HepG2 (cell line): Measurements from ENCODE around the gene IL6R. TPM values are rescaled to one million over a fixed set of nuclear protein-coding genes. Genes with fewer than 3 reads are reported as not detected.
A peak's percentile ranks its signal among the peaks of the same experiment; 100 is the strongest.

ENCODE experiments used
- ATM ChIP-seq: fragments of 450-650 bp; IDR thresholded peaks from 2 replicates; pipeline ENCODE4 v1.7.1; 2017; ENCODE audit warnings: mild to moderate bottlenecking, borderline replicate concordance
- CEBPZ ChIP-seq: IDR thresholded peaks from 2 replicates; pipeline ENCODE4 v1.6.1; 2012; ENCODE audit warnings: low read length, improper control_type of control experiment
- EP300 ChIP-seq, 3 experiments: sonication (generic) in 1 of 3; formaldehyde crosslinking in 1 of 3; IDR thresholded peaks; 2 replicates each; pipeline versions ENCODE4 v1.5.1 to v1.6.1; 2011 to 2020; ENCODE audit warnings: low read depth in 2 of 3, low read length in 2 of 3, borderline replicate concordance in 1 of 3, improper control_type of control experiment in 1 of 3, mild to moderate bottlenecking in 1 of 3, missing genetic modification reagents in 1 of 3, moderate library complexity in 1 of 3
- HNF4A ChIP-seq: sonication (generic); formaldehyde crosslinking; IDR thresholded peaks from 2 replicates; pipeline ENCODE4 v1.4.0; 2020; ENCODE audit warnings: missing genetic modification reagents
- KDM1A ChIP-seq: IDR thresholded peaks from 2 replicates; pipeline ENCODE4 v1.6.1; 2016; ENCODE audit warnings: missing compliant biosample characterization
- MEIS1 ChIP-seq: sonication (generic); formaldehyde crosslinking; IDR thresholded peaks from 2 replicates; pipeline ENCODE4 v1.9.0; 2021; ENCODE audit warnings: mild to moderate bottlenecking, missing genetic modification reagents, moderate library complexity, borderline replicate concordance
- NFIC ChIP-seq: IDR thresholded peaks from 2 replicates; pipeline ENCODE4 v1.6.1; 2012; ENCODE audit warnings: mild to moderate bottlenecking, low read length, inconsistent platforms
- NR0B2 ChIP-seq: sonication (generic); formaldehyde crosslinking; IDR thresholded peaks from 2 replicates; pipeline ENCODE4 v1.4.0; 2020; ENCODE audit warnings: mild to moderate bottlenecking, missing genetic modification reagents
- POLR2AphosphoS5 ChIP-seq: IDR thresholded peaks from 2 replicates; pipeline ENCODE4 v1.6.1; 2012; ENCODE audit warnings: low read depth, low read length
- RARG ChIP-seq: sonication (generic); formaldehyde crosslinking; IDR thresholded peaks from 2 replicates; pipeline ENCODE4 v1.4.0; 2020; ENCODE audit warnings: low read depth, mild to moderate bottlenecking, missing genetic modification reagents
- SRF ChIP-seq: IDR thresholded peaks from 2 replicates; pipeline ENCODE4 v1.6.1; 2011; ENCODE audit warnings: mild to moderate bottlenecking, low read depth, low read length, moderate library complexity
- ZFP1 ChIP-seq: IDR thresholded peaks from 2 replicates; pipeline ENCODE4 v1.6.1; 2016
- ZIK1 ChIP-seq: sonication (generic); formaldehyde crosslinking; IDR thresholded peaks from 2 replicates; pipeline ENCODE4 v1.5.0; 2020; ENCODE audit warnings: mild to moderate bottlenecking, low read depth, missing genetic modification reagents, borderline replicate concordance
- ZNF20 ChIP-seq: sonication (generic); formaldehyde crosslinking; IDR thresholded peaks from 2 replicates; pipeline ENCODE4 v1.4.0; 2020; ENCODE audit warnings: mild to moderate bottlenecking, moderate library complexity, missing genetic modification reagents
- ZNF282 ChIP-seq: fragments of 450-650 bp; IDR thresholded peaks from 2 replicates; pipeline ENCODE4 v1.6.1; 2018; ENCODE audit not compliant: partially characterized antibody
- ZNF331 ChIP-seq: sonication (generic); formaldehyde crosslinking; IDR thresholded peaks from 2 replicates; pipeline ENCODE4 v1.4.0; 2020; ENCODE audit warnings: missing genetic modification reagents
- ZNF547 ChIP-seq: sonication (generic); formaldehyde crosslinking; IDR thresholded peaks from 2 replicates; pipeline ENCODE4 v1.5.1; 2020; ENCODE audit warnings: mild to moderate bottlenecking, missing genetic modification reagents
- ZNF619 ChIP-seq: sonication (generic); formaldehyde crosslinking; IDR thresholded peaks from 2 replicates; pipeline ENCODE4 v1.4.0; 2020; ENCODE audit warnings: mild to moderate bottlenecking, missing genetic modification reagents
- ZNF660 ChIP-seq: sonication (generic); formaldehyde crosslinking; IDR thresholded peaks from 2 replicates; pipeline ENCODE4 v1.5.1; 2020; ENCODE audit warnings: mild to moderate bottlenecking, low read depth, missing genetic modification reagents, borderline replicate concordance
- ZNF7 ChIP-seq: IDR thresholded peaks from 2 replicates; pipeline ENCODE4 v1.6.1; 2016; ENCODE audit warnings: missing biosample characterization, missing genetic modification reagents
- ZNF782 ChIP-seq: sonication (generic); formaldehyde crosslinking; IDR thresholded peaks from 2 replicates; pipeline ENCODE4 v1.4.0; 2020; ENCODE audit warnings: missing genetic modification reagents, mild to moderate bottlenecking, borderline replicate concordance
- ZNF891 ChIP-seq: sonication (generic); formaldehyde crosslinking; IDR thresholded peaks from 2 replicates; pipeline ENCODE4 v1.5.0; 2020; ENCODE audit warnings: mild to moderate bottlenecking, missing genetic modification reagents
- polyA plus RNA-seq, 8 experiments: library from polyadenylated mRNA; depleted of rRNA in 3 of 8; stranded (reverse) in 7 of 8; unstranded in 1 of 8; fragments of >200 nt; fragmentation: Illumina TruSeq in 4 of 8; extraction: Trizol in 4 of 8; gene quantifications; 2 replicates each; pipeline versions ENCODE4 v1.2.1 to v1.2.3, GENCODE V29; 2011 to 2016; ENCODE audit warnings: low read depth in 4 of 8, missing spikeins in 1 of 8, mixed read lengths in 1 of 8; ENCODE audit not compliant: insufficient read depth in 1 of 8
- total RNA-seq, 5 experiments: library from RNA; depleted of rRNA; stranded (reverse); fragments of >200 nt; fragmentation: Illumina TruSeq; extraction: Trizol; gene quantifications; 2 replicates each; pipeline ENCODE4 v1.2.3, GENCODE V29; 2016; ENCODE audit warnings: low read depth in 1 of 5
- TF ChIP-seq, protein P1 (sequence below): sonication (generic); formaldehyde crosslinking; IDR thresholded peaks from 2 replicates; pipeline ENCODE4 v1.4.0; 2020; ENCODE audit warnings: missing genetic modification reagents
- TF ChIP-seq, protein P2 (sequence below): sonication (generic); formaldehyde crosslinking; conservative IDR thresholded peaks from 2 replicates; pipeline ENCODE4 v1.8.0; 2022; ENCODE audit warnings: mild to moderate bottlenecking, moderate library complexity, missing genetic modification reagents

The IL6R gene
- total and polyA plus RNA-seq, 2 of the 13 experiments (the other 11 are each of a cell fraction or from before 2014, with no cell fraction given), result 5.0 to 24.5 TPM

- TF ChIP-seq CEBPZ, result no peak
- 0 out of 2 replicates have a peak, but pooled peaks have one; percentile 31 for TF ChIP-seq NFIC
- no peak for TF ChIP-seq ZNF282
- TF ChIP-seq KDM1A (CRISPR knock-in tag), result no peak
- TF ChIP-seq ZNF619 (CRISPR knock-in tag), result no peak
- no peak for TF ChIP-seq ZNF7
- no peak for TF ChIP-seq ZFP1 (CRISPR knock-in tag)
- no peak for TF ChIP-seq ZNF20 (CRISPR knock-in tag)
- TF ChIP-seq ZNF782 (CRISPR knock-in tag), result no peak
- no peak for TF ChIP-seq ZNF331 (CRISPR knock-in tag)
- no peak for TF ChIP-seq RARG (CRISPR knock-in tag)
- no peak for TF ChIP-seq POLR2AphosphoS5
- TF ChIP-seq, protein P1, sequence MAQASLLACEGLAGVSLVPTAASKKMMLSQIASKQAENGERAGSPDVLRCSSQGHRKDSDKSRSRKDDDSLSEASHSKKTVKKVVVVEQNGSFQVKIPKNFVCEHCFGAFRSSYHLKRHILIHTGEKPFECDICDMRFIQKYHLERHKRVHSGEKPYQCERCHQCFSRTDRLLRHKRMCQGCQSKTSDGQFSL (CRISPR knock-in tag), result no peak
- TF ChIP-seq HNF4A (CRISPR knock-in tag), result peak; percentile 51
- TF ChIP-seq MEIS1, result no peak
- no peak for TF ChIP-seq SRF
- no peak for TF ChIP-seq ZNF660 (CRISPR knock-in tag)
- TF ChIP-seq ZNF547, result no peak
- TF ChIP-seq ZIK1 (CRISPR knock-in tag), result no peak
- TF ChIP-seq, protein P2, sequence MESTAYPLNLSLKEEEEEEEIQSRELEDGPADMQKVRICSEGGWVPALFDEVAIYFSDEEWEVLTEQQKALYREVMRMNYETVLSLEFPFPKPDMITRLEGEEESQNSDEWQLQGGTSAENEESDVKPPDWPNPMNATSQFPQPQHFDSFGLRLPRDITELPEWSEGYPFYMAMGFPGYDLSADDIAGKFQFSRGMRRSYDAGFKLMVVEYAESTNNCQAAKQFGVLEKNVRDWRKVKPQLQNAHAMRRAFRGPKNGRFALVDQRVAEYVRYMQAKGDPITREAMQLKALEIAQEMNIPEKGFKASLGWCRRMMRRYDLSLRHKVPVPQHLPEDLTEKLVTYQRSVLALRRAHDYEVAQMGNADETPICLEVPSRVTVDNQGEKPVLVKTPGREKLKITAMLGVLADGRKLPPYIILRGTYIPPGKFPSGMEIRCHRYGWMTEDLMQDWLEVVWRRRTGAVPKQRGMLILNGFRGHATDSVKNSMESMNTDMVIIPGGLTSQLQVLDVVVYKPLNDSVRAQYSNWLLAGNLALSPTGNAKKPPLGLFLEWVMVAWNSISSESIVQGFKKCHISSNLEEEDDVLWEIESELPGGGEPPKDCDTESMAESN (CRISPR knock-in tag), result 0 out of 2 replicates have a peak, but pooled peaks have one; percentile 23
- no peak for TF ChIP-seq ATM
- TF ChIP-seq ZNF891 (CRISPR knock-in tag), result no peak
- no peak for TF ChIP-seq NR0B2
- peak in 1 of 2 experiments; percentile 67; a peak in 1 of 4 replicates for TF ChIP-seq EP300 (IDR thresholded peaks at IDR 0.05; ENCODE audit: low read depth in 2 of 2, low read length in 2 of 2)
- no peak for TF ChIP-seq EP300 (CRISPR knock-in tag; IDR thresholded peaks at IDR 0.05; ENCODE audit: borderline replicate concordance)
Observed at GRCh38 chr1:154408174-154408777, 3.1 kb downstream of the IL6R start (continued).
